Transverse colon (tissue), 4 donors: ENCODE results near the gene LRRFIP2.
"Not testable (repeated sequence)": the region's sequence is repeated elsewhere in the genome, so short reads cannot be mapped to it uniquely, and the experiment has no call there.

ENCODE experiments used
- EP300 ChIP-seq: sonication (generic); formaldehyde crosslinking; IDR thresholded peaks from one replicate; pipeline ENCODE4 v1.6.1; 2017; ENCODE audit warnings: antibody characterized with exemption, low read depth
- POLR2A ChIP-seq: fragments of 450-650 bp; IDR thresholded peaks from one replicate; pipeline ENCODE4 v1.6.1; 2016; ENCODE audit warnings: antibody characterized with exemption, mild to moderate bottlenecking, moderate library complexity
- POLR2AphosphoS5 ChIP-seq, 3 donors: sonication (generic); formaldehyde crosslinking; IDR thresholded peaks; one replicate each; pipeline ENCODE4 v1.6.1; 2016; ENCODE audit warnings: antibody characterized with exemption in 3 of 3
- TF ChIP-seq, protein P1 (sequence below), 5 experiments: fragments of 200-600 bp in 3 of 5; fragments of 450-650 bp in 2 of 5; sonication (generic) in 3 of 5; IDR thresholded peaks; 1 replicate in 2 of 5; 2 replicates in 3 of 5; pipeline ENCODE4 v1.5.1; 2016 to 2017; ENCODE audit warnings: antibody characterized with exemption in 5 of 5, inconsistent platforms in 3 of 5, mild to moderate bottlenecking in 2 of 5, moderate library complexity in 1 of 5

DNA sequence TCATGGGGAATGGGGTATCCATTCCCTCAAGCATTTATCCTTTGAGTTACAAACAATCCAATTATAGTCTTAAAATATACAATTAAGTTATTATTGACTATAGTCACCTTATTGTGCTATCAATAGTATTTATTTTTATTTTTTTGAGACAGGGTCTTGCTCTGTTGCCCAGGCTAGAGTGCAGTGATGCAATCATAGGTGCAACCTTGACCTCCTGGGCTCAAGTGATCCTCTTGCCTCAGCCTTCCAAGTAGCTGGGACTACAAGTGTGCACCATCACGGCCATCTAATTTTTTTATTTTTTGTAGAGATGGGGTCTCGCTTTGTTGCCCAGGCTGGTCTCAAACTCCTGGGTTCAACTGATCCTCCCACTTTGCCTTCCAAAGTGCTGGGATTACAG is 48.2 kb upstream of the LRRFIP2 start:
- not testable (repeated sequence) for TF ChIP-seq POLR2AphosphoS5 (IDR thresholded peaks at IDR 0.05); POLR2A; EP300
- TF ChIP-seq, protein P1, sequence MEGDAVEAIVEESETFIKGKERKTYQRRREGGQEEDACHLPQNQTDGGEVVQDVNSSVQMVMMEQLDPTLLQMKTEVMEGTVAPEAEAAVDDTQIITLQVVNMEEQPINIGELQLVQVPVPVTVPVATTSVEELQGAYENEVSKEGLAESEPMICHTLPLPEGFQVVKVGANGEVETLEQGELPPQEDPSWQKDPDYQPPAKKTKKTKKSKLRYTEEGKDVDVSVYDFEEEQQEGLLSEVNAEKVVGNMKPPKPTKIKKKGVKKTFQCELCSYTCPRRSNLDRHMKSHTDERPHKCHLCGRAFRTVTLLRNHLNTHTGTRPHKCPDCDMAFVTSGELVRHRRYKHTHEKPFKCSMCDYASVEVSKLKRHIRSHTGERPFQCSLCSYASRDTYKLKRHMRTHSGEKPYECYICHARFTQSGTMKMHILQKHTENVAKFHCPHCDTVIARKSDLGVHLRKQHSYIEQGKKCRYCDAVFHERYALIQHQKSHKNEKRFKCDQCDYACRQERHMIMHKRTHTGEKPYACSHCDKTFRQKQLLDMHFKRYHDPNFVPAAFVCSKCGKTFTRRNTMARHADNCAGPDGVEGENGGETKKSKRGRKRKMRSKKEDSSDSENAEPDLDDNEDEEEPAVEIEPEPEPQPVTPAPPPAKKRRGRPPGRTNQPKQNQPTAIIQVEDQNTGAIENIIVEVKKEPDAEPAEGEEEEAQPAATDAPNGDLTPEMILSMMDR (IDR thresholded peaks at IDR 0.05) = not testable (repeated sequence)
